CD14-positive monocyte (primary cell): ENCODE data around the gene ARPC1B. TPM values are rescaled to one million over a fixed set of nuclear protein-coding genes. Genes with fewer than 3 reads are reported as not detected.

Experiments
- DNase-seq, 3 donors: peaks; one replicate each; pipeline ENCODE4 v3.0.0-alpha.2; 2011 to 2022
- H2AFZ ChIP-seq: 2 replicates; pipeline ENCODE4 v1.6.0; 2012; ENCODE audit warnings: mild to moderate bottlenecking, low read depth, low read length, inconsistent platforms; ENCODE audit not compliant: insufficient read depth, poor library complexity, severe bottlenecking
- H3K27ac ChIP-seq, 2 donors: 1 replicate in 1 of 2; 2 replicates in 1 of 2; pipeline ENCODE4 v1.5.1; 2012 to 2013; ENCODE audit warnings: low read length in 2 of 2, control low read depth in 1 of 2, inconsistent platforms in 1 of 2, low read depth in 1 of 2, mild to moderate bottlenecking in 1 of 2
- H3K27me3 ChIP-seq, 2 donors: one replicate each; pipeline versions ENCODE4 v1.6.0 to v1.6.1; 2011 to 2013; ENCODE audit warnings: low read length in 2 of 2; ENCODE audit not compliant: control insufficient read depth in 2 of 2, insufficient read depth in 2 of 2
- H3K36me3 ChIP-seq, 2 donors: replicated peaks in 1 of 2; 1 replicate in 1 of 2; 2 replicates in 1 of 2; pipeline versions ENCODE4 v1.5.1 to v1.6.1; 2012 to 2013; ENCODE audit warnings: low read length in 2 of 2, control low read depth in 1 of 2, inconsistent platforms in 1 of 2, mild to moderate bottlenecking in 1 of 2; ENCODE audit not compliant: insufficient read depth in 2 of 2, control insufficient read depth in 1 of 2
- H3K4me1 ChIP-seq, 2 donors: 1 replicate in 1 of 2; 2 replicates in 1 of 2; pipeline versions ENCODE4 v1.5.1 to v1.6.1; 2012 to 2013; ENCODE audit warnings: low read length in 2 of 2, control low read depth in 1 of 2, inconsistent platforms in 1 of 2, mild to moderate bottlenecking in 1 of 2, moderate library complexity in 1 of 2; ENCODE audit not compliant: insufficient read depth in 2 of 2, control insufficient read depth in 1 of 2
- H3K4me2 ChIP-seq: replicated peaks from 2 replicates; pipeline ENCODE3; 2012; ENCODE audit warnings: low read length, moderate library complexity, mild to moderate bottlenecking; ENCODE audit not compliant: poor library complexity, severe bottlenecking; ENCODE audit errors: extremely low read depth
- H3K4me3 ChIP-seq, 3 experiments: fragments of 200-600 bp in 1 of 3; sonication (generic) in 1 of 3; replicated peaks in 1 of 3; 1 replicate in 2 of 3; 2 replicates in 1 of 3; pipeline ENCODE4 v1.5.1; 2011 to 2013; ENCODE audit warnings: low read length in 3 of 3, mild to moderate bottlenecking in 3 of 3, control low read depth in 2 of 3, low read depth in 2 of 3, inconsistent platforms in 1 of 3, moderate library complexity in 1 of 3
- H3K79me2 ChIP-seq: 2 replicates; pipeline ENCODE4 v1.6.0; 2012; ENCODE audit warnings: mild to moderate bottlenecking, control low read depth, inconsistent platforms, low read length, moderate library complexity; ENCODE audit not compliant: insufficient read depth
- H3K9ac ChIP-seq: 2 replicates; pipeline ENCODE4 v1.6.0; 2017; ENCODE audit warnings: low read length, mild to moderate bottlenecking; ENCODE audit not compliant: insufficient read depth, poor library complexity, severe bottlenecking
- H3K9me3 ChIP-seq, 2 donors: replicated peaks in 1 of 2; 1 replicate in 1 of 2; 2 replicates in 1 of 2; pipeline versions ENCODE4 v1.5.1 to v1.6.1; 2012 to 2013; ENCODE audit warnings: low read length in 2 of 2, control low read depth in 1 of 2; ENCODE audit not compliant: control insufficient read depth in 1 of 2, insufficient read depth in 1 of 2
- H4K20me1 ChIP-seq: 2 replicates; pipeline ENCODE4 v1.6.0; 2012; ENCODE audit warnings: mild to moderate bottlenecking, low read length, control low read depth, moderate library complexity; ENCODE audit not compliant: insufficient read depth
- H3K27ac Mint-ChIP-seq, 7 donors: one replicate each; pipeline ENCODE4 v1.8.0; 2020; ENCODE audit warnings: mild to moderate bottlenecking in 7 of 7, mixed read lengths in 7 of 7, moderate library complexity in 6 of 7, inconsistent platforms in 2 of 7
- H3K27me3 Mint-ChIP-seq, 3 donors: one replicate each; pipeline ENCODE4 v1.8.0; 2021 to 2022; ENCODE audit warnings: low read depth in 3 of 3, mild to moderate bottlenecking in 3 of 3, mixed read lengths in 3 of 3, moderate library complexity in 3 of 3, inconsistent platforms in 1 of 3
- H3K36me3 Mint-ChIP-seq, 2 donors: one replicate each; pipeline ENCODE4 v1.8.0; 2020; ENCODE audit warnings: mixed read lengths in 2 of 2, inconsistent platforms in 1 of 2, mild to moderate bottlenecking in 1 of 2
- H3K4me1 Mint-ChIP-seq: one replicate; pipeline ENCODE4 v1.8.0; 2020; ENCODE audit warnings: mild to moderate bottlenecking, mixed read lengths
- H3K4me3 Mint-ChIP-seq, 2 donors: one replicate each; pipeline ENCODE4 v1.8.0; 2020; ENCODE audit warnings: mild to moderate bottlenecking in 2 of 2, mixed read lengths in 2 of 2, moderate library complexity in 1 of 2
- H3K9me3 Mint-ChIP-seq, 7 donors: one replicate each; pipeline ENCODE4 v1.8.0; 2020 to 2022; ENCODE audit warnings: mixed read lengths in 7 of 7, mild to moderate bottlenecking in 6 of 7, moderate library complexity in 6 of 7, inconsistent platforms in 2 of 7
- CTCF ChIP-seq: fragments of 200-600 bp; IDR thresholded peaks from one replicate; pipeline ENCODE4 v1.8.0; 2022; ENCODE audit warnings: antibody characterized with exemption, mild to moderate bottlenecking
- WGBS: methylation state at CpG from one replicate; pipeline ENCODE4 v1.1.5; 2013; ENCODE audit warnings: missing lambda C conversion rate; ENCODE audit not compliant: insufficient coverage; 5-methylcytosine and 5-hydroxymethylcytosine counted together
- intact Hi-C, 2 donors: fragments of 100-400 bp; cut with micrococcal nuclease; formaldehyde crosslinking; loops; one replicate each; pipeline versions ENCODE4 v1.15.0 to v1.15.1; 2023
- polyA plus RNA-seq, 3 donors: library from polyadenylated mRNA; depleted of rRNA in 1 of 3; unstranded in 2 of 3; stranded (reverse) in 1 of 3; fragments of 300-500 nt in 2 of 3; fragments of >200 nt in 1 of 3; fragmentation: Illumina TruSeq in 2 of 3; gene quantifications; 1 replicate in 2 of 3; 2 replicates in 1 of 3; pipeline ENCODE4 v1.2.3, GENCODE V29; 2012 to 2021

The ARPC1B gene
- polyA plus RNA-seq, 3 donors = 1,179 to 1,362 (median 1,282) TPM

- H3K4me2 ChIP-seq = no peak overlapping the region
- H3K4me3 ChIP-seq = no peak overlapping the region
- H3K4me3 Mint-ChIP-seq = no peak overlapping the region
- no peak overlapping the region for H2AFZ ChIP-seq
- no peaks in the 10 kb centered on the region for H3K27me3 ChIP-seq
- 100% methylated on average over 1 of the region's 5 CpGs for WGBS
- H3K36me3 Mint-ChIP-seq = peaks cover 70 to 96% of the 10 kb centered on the region in 2 donors
- H3K9me3 Mint-ChIP-seq = no peaks in the 10 kb centered on the region
- no peak for TF ChIP-seq CTCF
- peaks cover 55% of the 10 kb centered on the region for H4K20me1 ChIP-seq
- intact Hi-C loops = no loop called here
- no peak for DNase-seq
- peaks cover 6% of the 10 kb centered on the region for H3K79me2 ChIP-seq
- peaks cover 81 to 88% of the 10 kb centered on the region in 2 donors for H3K36me3 ChIP-seq
- no peaks in the 10 kb centered on the region for H3K27me3 Mint-ChIP-seq
- no peaks in the 10 kb centered on the region for H3K4me1 Mint-ChIP-seq
- peak overlapping the region in 2 of 7 donors; percentile 14 to 46 for H3K27ac Mint-ChIP-seq
- no peaks in the 10 kb centered on the region for H3K4me1 ChIP-seq
- H3K9me3 ChIP-seq = no peaks in the 10 kb centered on the region
- H3K9ac ChIP-seq = no peak overlapping the region
- no peak overlapping the region for H3K27ac ChIP-seq
Measured at GRCh38 chr7:99363286-99363685, 11.2 kb upstream of the ARPC1B start.

GRCh38 chr7:99365318-99366141 lies 9.0 kb upstream of the ARPC1B start:
- peak in 2 of 3 donors; percentile 45 to 51 for DNase-seq
- H3K36me3 Mint-ChIP-seq = peaks cover 60 to 85% of the 10 kb centered on the region in 2 donors
- peak; percentile 70 for TF ChIP-seq CTCF
- intact Hi-C loops = no loop called here
- peaks cover 49% of the 10 kb centered on the region for H4K20me1 ChIP-seq
- no peaks in the 10 kb centered on the region for H3K9me3 ChIP-seq
- no peaks in the 10 kb centered on the region for H3K4me1 Mint-ChIP-seq
- H3K27ac Mint-ChIP-seq = peak overlapping the region in 3 of 7 donors; percentile 36 to 87 (median 50)
- H3K27me3 ChIP-seq = no peaks in the 10 kb centered on the region
- no peak overlapping the region for H2AFZ ChIP-seq
- H3K36me3 ChIP-seq = peaks cover 65 to 82% of the 10 kb centered on the region in 2 donors
- H3K4me3 ChIP-seq = no peak overlapping the region
- no peak overlapping the region for H3K9ac ChIP-seq
- peak overlapping the region in 1 of 2 donors; percentile 36 for H3K27ac ChIP-seq
- H3K27me3 Mint-ChIP-seq = no peaks in the 10 kb centered on the region
- no peaks in the 10 kb centered on the region for H3K9me3 Mint-ChIP-seq
- H3K4me3 Mint-ChIP-seq = no peak overlapping the region
- no peaks in the 10 kb centered on the region for H3K4me1 ChIP-seq
- H3K4me2 ChIP-seq = no peak overlapping the region
- WGBS = 48% methylated on average over 2 of the region's 17 CpGs
- H3K79me2 ChIP-seq = peaks cover 6% of the 10 kb centered on the region
